Superior temporal gyrus (tissue), 1 donor: ENCODE data around the gene REPS1.
"Not testable (repeated sequence)": the region's sequence is repeated elsewhere in the genome, so short reads cannot be mapped to it uniquely, and the experiment has no call there.

Experiments
- DNase-seq: peaks from one replicate; pipeline ENCODE4 v3.0.0-alpha.2; 2016; ENCODE audit errors: extremely low spot score

The REPS1 gene

GRCh38 chr6:139003751-139004150, 15.7 kb upstream of the REPS1 start:
- DNase-seq, result no peak

- no peak for DNase-seq
These were observed 12.1 kb upstream of the REPS1 start for GRCh38 chr6:138999949-139000725.

- DNase-seq, result no peak
These were observed 9.1 kb upstream of the REPS1 start for GRCh38 chr6:138997136-138997535.

- no peak for DNase-seq
These were observed 8.5 kb upstream of the REPS1 start for GRCh38 chr6:138996524-138996923.

GRCh38 chr6:138993410-138993809, 5.4 kb upstream of the REPS1 start:
- DNase-seq, result not testable (repeated sequence)

- DNase-seq, result not testable (repeated sequence)
These were observed 4.9 kb upstream of the REPS1 start for GRCh38 chr6:138992965-138993364.

GRCh38 chr6:138991206-138991605, 3.2 kb upstream of the REPS1 start:
- no peak for DNase-seq

- DNase-seq, result no peak
These were observed 1.3 kb upstream of the REPS1 start for GRCh38 chr6:138989098-138989983.

- no peak for DNase-seq
These were observed 399 bp upstream of the REPS1 start for GRCh38 chr6:138988469-138988834.

- DNase-seq, result no peak
These were observed 892 bp downstream of the REPS1 start for GRCh38 chr6:138987080-138987642.

GRCh38 chr6:138986578-138986977, 1.5 kb downstream of the REPS1 start:
- DNase-seq, result peak; percentile 53

- DNase-seq, result peak; percentile 8
These were observed 6.6 kb downstream of the REPS1 start for GRCh38 chr6:138981416-138981815.

GRCh38 chr6:138979813-138980668, 8.0 kb downstream of the REPS1 start:
- DNase-seq, result no peak

- DNase-seq, result no peak
These were observed 8.7 kb downstream of the REPS1 start for GRCh38 chr6:138979365-138979764.

GRCh38 chr6:138978229-138978628, 9.8 kb downstream of the REPS1 start:
- no peak for DNase-seq

GRCh38 chr6:138977646-138978167, 10.3 kb downstream of the REPS1 start:
- peak; percentile 8 for DNase-seq

GRCh38 chr6:138977242-138977641, 10.8 kb downstream of the REPS1 start:
- DNase-seq, result no peak

GRCh38 chr6:138975815-138976214, 12.2 kb downstream of the REPS1 start:
- no peak for DNase-seq

- no peak for DNase-seq
These were observed 14.4 kb downstream of the REPS1 start for GRCh38 chr6:138973466-138974153.

GRCh38 chr6:138972226-138972665, 15.8 kb downstream of the REPS1 start:
- DNase-seq, result peak; percentile 50

GRCh38 chr6:138971601-138972000, 16.5 kb downstream of the REPS1 start:
- DNase-seq, result peak; percentile 75
